ENCODE data around the gene PSD2. TPM values are rescaled to one million over a fixed set of nuclear protein-coding genes. Genes with fewer than 3 reads are reported as not detected.

Gene PSD2
- total and polyA plus RNA-seq, 5 donors from 2014 or later: not detected

DNA sequence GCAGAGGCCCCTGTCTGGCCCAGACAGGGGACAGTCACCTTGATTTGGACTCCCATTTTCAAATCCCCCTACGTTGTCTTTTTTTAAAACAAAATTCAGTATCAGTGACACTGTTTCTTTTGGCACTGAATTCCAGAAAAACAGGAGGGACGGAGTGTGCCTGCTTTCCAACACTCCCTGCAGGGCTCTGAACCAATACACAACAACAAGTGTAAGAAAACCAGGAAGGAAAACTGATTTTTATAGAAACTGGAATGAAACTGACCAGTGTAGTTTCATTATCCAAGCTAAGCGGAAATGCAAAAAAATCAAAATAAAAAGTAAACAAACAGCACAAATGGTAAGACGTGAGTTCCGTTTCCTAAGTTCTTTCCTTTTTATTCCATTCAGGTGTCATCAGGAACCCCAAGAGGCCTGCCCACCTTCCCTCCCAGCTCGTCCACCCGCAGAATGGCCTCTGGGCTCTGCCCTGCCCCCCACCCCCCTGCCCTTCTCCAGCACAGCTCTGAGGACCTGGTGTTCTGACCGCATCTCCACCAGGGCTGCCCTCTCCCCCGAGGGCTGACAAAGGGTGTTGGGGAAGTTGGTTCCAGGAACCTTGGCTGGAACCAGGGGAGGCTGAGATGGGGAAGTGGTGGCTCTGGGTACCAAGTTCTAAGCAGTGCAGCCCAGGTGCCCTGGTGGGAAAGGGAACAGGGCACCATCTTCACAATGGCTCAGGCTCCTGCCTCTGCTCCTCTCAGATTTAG lies 73.6 kb downstream of the PSD2 start:
- H3K9me3 ChIP-seq (ENCODE audit: control insufficient read depth in 2 of 2, low read length in 2 of 2): no peaks in the 10 kb centered on the region
- H3K4me1 Mint-ChIP-seq: no peaks in the 10 kb centered on the region
- H3K27me3 ChIP-seq (ENCODE audit: control insufficient read depth, insufficient read depth, low read length): peaks cover 2% of the 10 kb centered on the region
- H3K9me3 Mint-ChIP-seq: peaks cover 0 to 5% (median 0%) of the 10 kb centered on the region in 7 donors
- ATAC-seq (ENCODE audit: low read depth in 2 of 2): no peak
- H3K27me3 Mint-ChIP-seq: peaks cover 15% of the 10 kb centered on the region
- no peak overlapping the region for H3K4me3 Mint-ChIP-seq
- H3K4me1 ChIP-seq (ENCODE audit: control insufficient read depth, insufficient read depth, low read length, poor library complexity, severe bottlenecking): no peaks in the 10 kb centered on the region
- H3K27ac ChIP-seq (ENCODE audit: insufficient read depth, low read length, poor library complexity, severe bottlenecking): no peak overlapping the region
- H3K36me3 ChIP-seq (ENCODE audit: control insufficient read depth, insufficient read depth, low read length): no peaks in the 10 kb centered on the region
- no peaks in the 10 kb centered on the region for H3K36me3 Mint-ChIP-seq
- DNase-seq: no peak
- no peak overlapping the region for H3K4me3 ChIP-seq (ENCODE audit: low read depth, low read length)
- H3K27ac Mint-ChIP-seq: no peak overlapping the region

DNA sequence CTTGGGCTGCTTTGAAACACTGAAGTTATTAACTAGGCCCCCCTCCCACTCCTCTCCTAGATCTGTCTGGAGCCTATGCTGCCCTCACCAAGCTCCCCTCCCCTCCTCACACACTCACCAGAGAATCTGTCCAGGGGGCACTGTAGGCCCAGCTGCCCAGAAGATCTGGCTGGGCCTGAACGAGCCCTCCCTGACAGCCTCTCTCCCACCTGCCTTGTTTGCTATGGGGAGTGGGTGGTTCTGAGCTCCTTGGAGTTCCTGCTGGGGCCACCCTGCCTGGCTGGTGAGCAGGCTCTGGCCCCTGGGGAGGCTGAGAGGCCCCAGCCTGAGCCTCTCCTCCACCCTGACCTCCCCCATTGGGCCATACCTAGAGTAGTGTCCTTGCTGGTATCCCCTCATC lies 75.1 kb downstream of the PSD2 start:
- Histone ChIP-seq H3K4me3 (ENCODE audit: low read depth, low read length) (no peak overlapping the region), H3K9me3 (ENCODE audit: control insufficient read depth in 2 of 2, low read length in 2 of 2) (no peaks in the 10 kb centered on the region), H3K27ac (ENCODE audit: insufficient read depth, low read length, poor library complexity, severe bottlenecking) (no peak overlapping the region), H3K36me3 (ENCODE audit: control insufficient read depth, insufficient read depth, low read length) (no peaks in the 10 kb centered on the region), H3K4me1 (ENCODE audit: control insufficient read depth, insufficient read depth, low read length, poor library complexity, severe bottlenecking) (no peaks in the 10 kb centered on the region), H3K27me3 (ENCODE audit: control insufficient read depth, insufficient read depth, low read length) (no peaks in the 10 kb centered on the region)
- ATAC-seq (ENCODE audit: low read depth in 2 of 2) (no peak), DNase-seq (no peak)
- H3K4me3 Mint-ChIP-seq: no peak overlapping the region
- no peaks in the 10 kb centered on the region for H3K4me1 Mint-ChIP-seq
- peaks cover 23% of the 10 kb centered on the region for H3K27me3 Mint-ChIP-seq
- H3K27ac Mint-ChIP-seq: peak overlapping the region in 1 of 3 donors; percentile 34
- H3K36me3 Mint-ChIP-seq: no peaks in the 10 kb centered on the region
- peaks cover 0 to 5% (median 2%) of the 10 kb centered on the region in 7 donors for H3K9me3 Mint-ChIP-seq

DNA sequence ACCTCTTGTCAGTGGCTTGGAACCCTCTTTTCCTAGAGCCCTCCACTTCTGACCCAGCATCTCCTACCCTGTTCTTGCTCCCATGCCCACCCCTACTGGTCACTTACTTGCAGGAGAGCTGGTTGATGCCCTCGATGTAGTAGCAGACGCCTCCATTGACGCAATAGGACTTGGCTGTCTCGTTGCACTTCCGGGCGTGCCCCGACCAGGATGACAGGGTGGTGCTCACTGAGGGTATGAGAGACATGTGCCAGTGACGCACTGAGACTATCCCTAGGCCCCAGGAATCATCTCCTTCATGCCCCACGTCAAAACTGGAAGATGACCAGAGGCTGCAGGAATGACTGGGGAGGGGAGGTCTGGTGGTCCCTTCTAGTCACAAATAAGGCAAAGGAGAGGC lies 76.0 kb downstream of the PSD2 start:
- H3K9me3 ChIP-seq (ENCODE audit: control insufficient read depth in 2 of 2, low read length in 2 of 2): no peaks in the 10 kb centered on the region
- no peak overlapping the region for H3K4me3 ChIP-seq (ENCODE audit: low read depth, low read length)
- peaks cover 24% of the 10 kb centered on the region for H3K27me3 Mint-ChIP-seq
- H3K27ac Mint-ChIP-seq: no peak overlapping the region
- ATAC-seq (ENCODE audit: low read depth in 2 of 2) (no peak), DNase-seq (no peak)
- H3K4me1 ChIP-seq (ENCODE audit: control insufficient read depth, insufficient read depth, low read length, poor library complexity, severe bottlenecking): no peaks in the 10 kb centered on the region
- no peak overlapping the region for H3K27ac ChIP-seq (ENCODE audit: insufficient read depth, low read length, poor library complexity, severe bottlenecking)
- H3K27me3 ChIP-seq (ENCODE audit: control insufficient read depth, insufficient read depth, low read length): no peaks in the 10 kb centered on the region
- no peaks in the 10 kb centered on the region for H3K36me3 Mint-ChIP-seq
- H3K36me3 ChIP-seq (ENCODE audit: control insufficient read depth, insufficient read depth, low read length): no peaks in the 10 kb centered on the region
- H3K4me3 Mint-ChIP-seq: no peak overlapping the region
- peaks cover 0 to 8% (median 4%) of the 10 kb centered on the region in 7 donors for H3K9me3 Mint-ChIP-seq
- H3K4me1 Mint-ChIP-seq: no peaks in the 10 kb centered on the region

DNA sequence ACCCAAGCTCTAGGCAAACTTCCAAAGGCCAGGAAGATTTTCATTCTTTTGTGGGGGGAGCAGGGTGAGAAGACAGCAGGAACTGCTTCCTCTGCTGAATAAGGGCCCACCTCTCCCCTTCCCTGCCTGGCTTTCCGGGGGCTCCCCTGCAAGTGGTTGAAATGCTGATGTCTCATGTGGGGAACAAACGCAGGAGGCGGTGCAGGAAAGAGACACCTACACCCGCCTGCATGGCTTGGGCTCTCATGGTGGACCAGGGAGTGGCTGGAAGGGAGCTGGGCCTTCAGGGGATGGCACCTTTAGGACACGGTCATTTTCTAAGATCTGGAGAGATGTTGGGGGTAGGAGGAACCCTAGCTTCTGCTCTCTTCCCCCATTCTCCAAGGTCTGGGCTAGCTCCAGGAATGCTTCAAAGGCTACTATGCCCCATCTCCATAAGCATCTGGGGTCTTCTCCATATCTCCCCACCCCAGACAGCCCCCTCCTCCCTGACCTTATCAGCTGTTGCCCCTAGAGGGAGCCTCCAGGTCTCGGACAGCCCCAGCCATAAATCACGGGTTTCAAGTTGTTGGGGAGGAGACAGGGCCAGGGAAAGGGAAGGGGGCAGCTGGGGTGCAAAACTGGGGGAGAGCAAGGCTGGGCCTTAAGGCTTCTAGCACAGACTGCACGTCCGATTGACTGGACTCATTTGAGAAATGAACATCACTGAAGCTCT lies 76.6 kb downstream of the PSD2 start:
- no peak overlapping the region for H3K4me3 Mint-ChIP-seq
- Histone ChIP-seq H3K4me1 (ENCODE audit: control insufficient read depth, insufficient read depth, low read length, poor library complexity, severe bottlenecking) (no peaks in the 10 kb centered on the region), H3K36me3 (ENCODE audit: control insufficient read depth, insufficient read depth, low read length) (no peaks in the 10 kb centered on the region), H3K4me3 (ENCODE audit: low read depth, low read length) (no peak overlapping the region), H3K9me3 (ENCODE audit: control insufficient read depth in 2 of 2, low read length in 2 of 2) (no peaks in the 10 kb centered on the region), H3K27ac (ENCODE audit: insufficient read depth, low read length, poor library complexity, severe bottlenecking) (no peak overlapping the region), H3K27me3 (ENCODE audit: control insufficient read depth, insufficient read depth, low read length) (no peaks in the 10 kb centered on the region)
- H3K36me3 Mint-ChIP-seq: no peaks in the 10 kb centered on the region
- H3K27me3 Mint-ChIP-seq: peaks cover 23% of the 10 kb centered on the region
- H3K4me1 Mint-ChIP-seq: no peaks in the 10 kb centered on the region
- H3K9me3 Mint-ChIP-seq: peaks cover 0 to 8% (median 4%) of the 10 kb centered on the region in 7 donors
- ATAC-seq (ENCODE audit: low read depth in 2 of 2) (no peak), DNase-seq (no peak)
- no peak overlapping the region for H3K27ac Mint-ChIP-seq

DNA sequence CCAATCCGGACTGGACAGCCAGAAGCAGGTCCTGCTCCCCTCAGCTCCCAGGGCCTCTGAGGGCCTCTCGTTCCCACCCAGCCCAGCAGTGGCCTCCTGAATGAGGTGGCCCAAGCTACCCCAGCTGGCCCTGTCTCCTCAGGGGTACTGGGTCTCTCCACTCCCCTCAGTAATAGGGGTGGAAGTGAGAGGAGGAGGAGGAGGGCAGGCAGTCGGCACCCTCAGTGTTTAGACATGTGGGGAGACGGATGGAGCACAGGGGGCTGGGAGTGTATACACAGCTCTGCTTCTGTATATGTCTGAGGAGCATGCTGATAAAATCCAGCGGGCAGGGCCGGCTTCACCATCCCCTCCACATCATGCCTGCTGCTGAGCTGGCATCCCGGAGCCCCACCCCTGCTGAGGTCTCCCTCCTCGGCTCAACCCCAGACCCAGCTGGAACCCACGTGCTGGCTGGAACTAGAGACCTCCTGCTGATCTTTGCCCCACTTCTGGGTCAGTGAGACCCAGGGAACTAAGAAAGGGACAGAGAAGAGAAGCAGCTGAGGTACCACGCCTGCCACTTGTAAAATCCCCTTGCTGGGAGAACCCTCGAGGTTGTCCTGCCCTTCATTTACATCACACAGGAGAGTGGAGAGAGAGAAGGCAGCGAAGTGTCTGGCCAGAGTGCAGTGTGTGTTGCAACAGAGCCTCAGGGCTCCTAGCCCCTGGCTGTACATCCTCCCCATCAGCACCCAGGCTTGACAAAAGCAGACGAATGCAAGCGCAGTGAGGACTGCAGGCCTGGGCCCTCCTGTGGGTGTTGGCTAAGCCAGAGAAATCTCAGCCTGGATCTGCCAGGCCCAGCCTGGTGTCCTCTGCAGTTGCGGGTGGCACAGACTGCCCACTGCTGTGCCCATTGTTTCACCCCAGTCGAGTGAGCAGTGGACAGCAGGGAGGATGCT lies 77.5 kb downstream of the PSD2 start:
- no peak overlapping the region for H3K27ac ChIP-seq (ENCODE audit: insufficient read depth, low read length, poor library complexity, severe bottlenecking)
- H3K9me3 Mint-ChIP-seq: peaks cover 0 to 8% (median 4%) of the 10 kb centered on the region in 7 donors
- no peaks in the 10 kb centered on the region for H3K36me3 Mint-ChIP-seq
- H3K27me3 Mint-ChIP-seq: peaks cover 23% of the 10 kb centered on the region
- H3K36me3 ChIP-seq (ENCODE audit: control insufficient read depth, insufficient read depth, low read length): no peaks in the 10 kb centered on the region
- no peak overlapping the region for H3K4me3 Mint-ChIP-seq
- no peaks in the 10 kb centered on the region for H3K4me1 ChIP-seq (ENCODE audit: control insufficient read depth, insufficient read depth, low read length, poor library complexity, severe bottlenecking)
- no peak overlapping the region for H3K4me3 ChIP-seq (ENCODE audit: low read depth, low read length)
- no peaks in the 10 kb centered on the region for H3K27me3 ChIP-seq (ENCODE audit: control insufficient read depth, insufficient read depth, low read length)
- H3K27ac Mint-ChIP-seq: no peak overlapping the region
- no peak for DNase-seq
- H3K4me1 Mint-ChIP-seq: no peaks in the 10 kb centered on the region
- no peak for ATAC-seq (ENCODE audit: low read depth in 2 of 2)
- no peaks in the 10 kb centered on the region for H3K9me3 ChIP-seq (ENCODE audit: control insufficient read depth in 2 of 2, low read length in 2 of 2)

DNA sequence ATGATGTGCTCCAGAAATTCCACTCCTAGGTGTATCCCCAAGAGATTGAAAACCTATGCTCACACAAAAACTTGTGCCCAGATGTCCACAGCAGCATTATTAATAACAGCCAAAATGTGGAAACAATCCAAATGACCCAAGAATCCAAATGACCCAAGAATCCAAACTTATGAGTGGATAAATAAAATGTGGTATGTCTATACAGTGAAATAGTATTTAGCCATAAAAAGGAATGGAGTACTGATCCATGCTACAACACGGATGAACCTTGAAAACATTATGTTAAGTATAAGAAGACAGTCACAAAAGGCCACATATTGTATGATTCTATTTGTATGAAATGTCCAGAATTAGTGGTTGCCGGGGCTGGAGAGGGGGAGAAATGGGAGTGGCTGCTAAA lies 80.3 kb downstream of the PSD2 start:
- H3K36me3 Mint-ChIP-seq: no peaks in the 10 kb centered on the region
- ATAC-seq (ENCODE audit: low read depth in 2 of 2) (no peak), DNase-seq (no peak)
- Histone ChIP-seq H3K27ac (ENCODE audit: insufficient read depth, low read length, poor library complexity, severe bottlenecking) (no peak overlapping the region), H3K27me3 (ENCODE audit: control insufficient read depth, insufficient read depth, low read length) (no peaks in the 10 kb centered on the region), H3K36me3 (ENCODE audit: control insufficient read depth, insufficient read depth, low read length) (no peaks in the 10 kb centered on the region), H3K9me3 (ENCODE audit: control insufficient read depth in 2 of 2, low read length in 2 of 2) (no peaks in the 10 kb centered on the region), H3K4me1 (ENCODE audit: control insufficient read depth, insufficient read depth, low read length, poor library complexity, severe bottlenecking) (no peaks in the 10 kb centered on the region), H3K4me3 (ENCODE audit: low read depth, low read length) (no peak overlapping the region)
- peaks cover 0 to 8% (median 4%) of the 10 kb centered on the region in 7 donors for H3K9me3 Mint-ChIP-seq
- no peak overlapping the region for H3K27ac Mint-ChIP-seq
- no peaks in the 10 kb centered on the region for H3K4me1 Mint-ChIP-seq
- peaks cover 19% of the 10 kb centered on the region for H3K27me3 Mint-ChIP-seq
- H3K4me3 Mint-ChIP-seq: no peak overlapping the region

DNA sequence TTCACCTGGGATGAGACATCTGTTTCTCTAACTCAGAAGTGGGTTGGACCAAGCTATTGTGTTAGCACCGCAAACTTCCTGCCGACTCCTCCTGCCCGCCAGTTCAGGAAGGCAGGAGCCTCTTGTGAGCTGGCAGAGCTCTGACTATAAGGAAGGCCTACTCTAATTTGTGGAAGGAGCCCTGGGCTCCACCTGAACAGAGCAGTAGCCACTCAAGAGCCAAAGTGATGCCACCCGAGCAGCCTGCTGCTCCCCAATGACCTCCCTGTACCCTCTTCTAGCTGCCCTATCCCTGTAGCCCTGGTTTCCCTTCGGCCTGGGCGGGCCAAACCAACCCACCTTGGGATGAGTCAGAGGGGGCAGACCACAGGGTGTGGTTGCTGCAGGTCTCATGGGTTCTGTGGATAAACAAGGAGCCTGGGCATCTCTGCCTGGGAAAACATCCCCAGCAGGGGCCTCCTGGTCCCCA lies 81.6 kb downstream of the PSD2 start:
- H3K4me1 ChIP-seq (ENCODE audit: control insufficient read depth, insufficient read depth, low read length, poor library complexity, severe bottlenecking): no peaks in the 10 kb centered on the region
- no peak overlapping the region for H3K27ac Mint-ChIP-seq
- H3K4me3 Mint-ChIP-seq: no peak overlapping the region
- no peak overlapping the region for H3K27ac ChIP-seq (ENCODE audit: insufficient read depth, low read length, poor library complexity, severe bottlenecking)
- H3K27me3 ChIP-seq (ENCODE audit: control insufficient read depth, insufficient read depth, low read length): no peaks in the 10 kb centered on the region
- H3K36me3 Mint-ChIP-seq: no peaks in the 10 kb centered on the region
- peaks cover 22% of the 10 kb centered on the region for H3K27me3 Mint-ChIP-seq
- H3K4me1 Mint-ChIP-seq: no peaks in the 10 kb centered on the region
- DNase-seq: no peak
- no peaks in the 10 kb centered on the region for H3K36me3 ChIP-seq (ENCODE audit: control insufficient read depth, insufficient read depth, low read length)
- no peak for ATAC-seq (ENCODE audit: low read depth in 2 of 2)
- no peaks in the 10 kb centered on the region for H3K9me3 ChIP-seq (ENCODE audit: control insufficient read depth in 2 of 2, low read length in 2 of 2)
- H3K4me3 ChIP-seq (ENCODE audit: low read depth, low read length): no peak overlapping the region
- peaks cover 0 to 8% (median 4%) of the 10 kb centered on the region in 7 donors for H3K9me3 Mint-ChIP-seq
